ENCODE measurements around the gene GRAMD1A.
"Not testable (repeated sequence)": the region's sequence is repeated elsewhere in the genome, so short reads cannot be mapped to it uniquely, and the experiment has no call there.

Gene GRAMD1A

DNA sequence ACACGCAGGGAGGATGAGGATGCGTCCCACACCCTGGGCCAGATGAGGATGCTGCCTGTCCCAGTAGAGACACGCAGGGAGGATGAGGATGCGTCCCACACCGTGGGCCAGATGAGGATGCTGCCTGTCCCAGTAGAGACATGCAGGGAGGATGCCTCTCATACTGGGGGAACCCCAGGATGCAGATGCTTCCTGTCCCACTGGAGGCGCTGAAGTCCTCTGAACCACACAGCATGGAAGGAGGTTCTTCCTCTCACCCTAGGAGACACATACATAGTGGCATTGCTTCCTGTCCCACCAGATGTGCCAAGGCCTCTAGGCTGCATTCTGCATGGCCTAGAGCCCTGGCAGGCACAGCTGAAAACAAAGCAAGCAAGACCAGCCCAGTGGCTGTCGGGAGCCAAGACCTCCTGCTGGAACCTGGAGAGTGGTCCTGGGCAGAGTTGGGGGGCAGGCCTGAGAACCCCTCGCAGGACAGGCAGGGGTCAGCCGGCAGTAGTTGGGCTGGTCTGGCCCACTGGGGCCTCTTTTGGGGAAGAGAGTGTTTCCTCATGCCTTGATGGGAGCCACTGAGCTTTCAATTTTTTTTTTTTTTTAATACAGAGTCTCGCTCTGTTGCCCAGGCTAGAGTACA lies 45.7 kb downstream of the GRAMD1A start:
- no peaks in the 10 kb centered on the region for H3K36me3 ChIP-seq
- TF ChIP-seq CTCF (IDR thresholded peaks at IDR 0.05): no peak
- H3K27ac ChIP-seq: no peak overlapping the region
- peaks cover 6% of the 10 kb centered on the region in 2 experiments for H3K4me1 ChIP-seq (ENCODE audit: control insufficient read depth in 1 of 2, insufficient read depth in 1 of 2, low read depth in 1 of 2, low read length in 1 of 2)
- peaks cover 48% of the 10 kb centered on the region for H3K27me3 ChIP-seq
- no peak overlapping the region for H3K4me3 ChIP-seq (ENCODE audit: low read depth in 1 of 2, low read length in 1 of 2)
- no peaks in the 10 kb centered on the region for H3K9me3 ChIP-seq

DNA sequence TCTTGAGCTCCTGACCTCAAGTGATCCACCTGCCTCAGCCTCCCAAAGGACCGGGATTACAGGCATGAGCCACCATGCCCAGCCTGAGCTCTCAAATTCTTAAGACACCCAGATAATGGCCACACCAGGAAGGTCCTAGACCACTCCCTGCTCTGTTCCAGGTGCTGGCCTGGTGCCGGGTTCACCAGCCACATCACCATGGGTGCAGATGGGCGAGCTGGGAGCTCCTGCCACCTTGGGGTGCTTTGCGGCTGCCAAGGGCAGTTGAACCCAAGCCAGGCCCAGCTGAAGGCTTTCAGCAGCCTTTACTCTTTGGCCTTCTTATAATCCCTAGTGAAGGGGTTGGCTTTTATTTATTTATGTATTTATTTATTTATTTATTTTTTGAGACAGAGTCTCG lies 46.3 kb downstream of the GRAMD1A start:
- Histone ChIP-seq H3K4me1 (ENCODE audit: control insufficient read depth in 1 of 2, insufficient read depth in 1 of 2, low read depth in 1 of 2, low read length in 1 of 2) (no peaks in the 10 kb centered on the region), H3K9me3 (no peaks in the 10 kb centered on the region), H3K36me3 (no peaks in the 10 kb centered on the region), H3K4me3 (ENCODE audit: low read depth in 1 of 2, low read length in 1 of 2) (no peak overlapping the region), H3K27ac (no peak overlapping the region), H3K27me3 (peaks cover 42% of the 10 kb centered on the region)
- TF ChIP-seq CTCF (IDR thresholded peaks at IDR 0.05): no peak

GRCh38 chr19:35048911-35049411 lies 48.8 kb downstream of the GRAMD1A start:
- Histone ChIP-seq H3K4me1 (ENCODE audit: control insufficient read depth in 1 of 2, insufficient read depth in 1 of 2, low read depth in 1 of 2, low read length in 1 of 2) (no peaks in the 10 kb centered on the region), H3K4me3 (ENCODE audit: low read depth in 1 of 2, low read length in 1 of 2) (no peak overlapping the region), H3K9me3 (no peaks in the 10 kb centered on the region), H3K36me3 (no peaks in the 10 kb centered on the region), H3K27me3 (peaks cover 17% of the 10 kb centered on the region), H3K27ac (no peak overlapping the region)
- TF ChIP-seq CTCF (IDR thresholded peaks at IDR 0.05): no peak

DNA sequence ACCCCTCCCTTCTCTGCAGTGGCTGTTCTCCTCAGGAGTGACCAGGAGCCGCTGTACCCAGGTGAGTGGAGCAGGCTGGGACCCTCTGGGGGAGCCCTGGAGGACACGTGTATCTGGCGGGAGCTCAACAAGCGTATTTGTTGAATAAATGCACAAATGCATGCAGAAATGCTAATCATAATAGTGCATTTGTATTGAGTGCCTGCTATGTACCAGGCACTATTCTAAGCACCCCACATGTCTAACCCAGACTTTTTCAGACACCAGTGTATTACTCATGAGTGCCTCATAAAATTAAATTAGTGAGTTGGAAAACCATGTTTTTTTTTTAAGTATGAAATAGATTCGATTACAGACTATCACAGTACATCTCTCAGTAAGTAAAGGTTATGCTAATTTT lies 49.3 kb downstream of the GRAMD1A start:
- H3K4me3 ChIP-seq (ENCODE audit: low read depth in 1 of 2, low read length in 1 of 2): no peak overlapping the region
- H3K4me1 ChIP-seq (ENCODE audit: control insufficient read depth in 1 of 2, insufficient read depth in 1 of 2, low read depth in 1 of 2, low read length in 1 of 2): no peaks in the 10 kb centered on the region
- H3K9me3 ChIP-seq: no peaks in the 10 kb centered on the region
- no peaks in the 10 kb centered on the region for H3K36me3 ChIP-seq
- TF ChIP-seq CTCF (IDR thresholded peaks at IDR 0.05): no peak
- H3K27ac ChIP-seq: no peak overlapping the region
- H3K27me3 ChIP-seq: peaks cover 14% of the 10 kb centered on the region

GRCh38 chr19:35050662-35051061 lies 50.5 kb downstream of the GRAMD1A start:
- not testable (repeated sequence) for H3K27ac ChIP-seq; H3K36me3 ChIP-seq; H3K4me1 ChIP-seq (ENCODE audit: control insufficient read depth in 1 of 2, insufficient read depth in 1 of 2, low read depth in 1 of 2, low read length in 1 of 2); H3K9me3 ChIP-seq; H3K4me3 ChIP-seq (ENCODE audit: low read depth in 1 of 2, low read length in 1 of 2)
- peaks cover 12% of the 10 kb centered on the region for H3K27me3 ChIP-seq

- not testable (repeated sequence) for H3K36me3 ChIP-seq; H3K9me3 ChIP-seq; H3K4me1 ChIP-seq (ENCODE audit: control insufficient read depth in 1 of 2, insufficient read depth in 1 of 2, low read depth in 1 of 2, low read length in 1 of 2); H3K4me3 ChIP-seq (ENCODE audit: low read depth in 1 of 2, low read length in 1 of 2); H3K27ac ChIP-seq
- peaks cover 16% of the 10 kb centered on the region for H3K27me3 ChIP-seq
Measured at GRCh38 chr19:35051268-35051667, 51.1 kb downstream of the GRAMD1A start.
